PC-9 (cell line): ENCODE results near the gene C2orf49.

Source experiments
- EZH2 ChIP-seq: fragments of 200-600 bp; sonication (generic); IDR thresholded peaks from 2 replicates; pipeline ENCODE4 v1.8.0; 2017; ENCODE audit warnings: antibody characterized with exemption, low read depth
- TF ChIP-seq, protein P1 (sequence below): fragments of 200-600 bp; sonication (generic); conservative IDR thresholded peaks from 2 replicates; pipeline ENCODE4 v1.6.1; 2017; ENCODE audit warnings: mixed run types, antibody characterized with exemption, mild to moderate bottlenecking, moderate library complexity

DNA sequence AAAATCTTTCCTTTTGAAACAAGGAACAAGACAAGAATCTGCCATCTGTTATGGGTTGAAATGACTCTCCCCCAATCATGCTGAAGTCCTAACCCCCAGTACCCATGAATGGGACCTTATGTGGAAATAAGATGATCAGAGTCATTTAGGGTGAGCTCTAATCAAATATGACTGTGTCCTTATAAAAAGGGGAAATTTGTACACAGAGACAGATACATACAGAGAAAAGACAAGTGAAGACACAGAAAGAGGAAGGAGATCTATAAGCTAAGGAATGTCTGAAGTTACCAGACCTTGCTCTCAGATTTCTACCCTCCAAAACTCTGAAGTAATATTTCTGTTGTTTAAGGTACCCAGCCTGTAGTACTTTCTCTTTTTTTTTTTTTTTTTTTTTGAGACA, 23.5 kb upstream of the C2orf49 start:
- TF ChIP-seq, protein P1, sequence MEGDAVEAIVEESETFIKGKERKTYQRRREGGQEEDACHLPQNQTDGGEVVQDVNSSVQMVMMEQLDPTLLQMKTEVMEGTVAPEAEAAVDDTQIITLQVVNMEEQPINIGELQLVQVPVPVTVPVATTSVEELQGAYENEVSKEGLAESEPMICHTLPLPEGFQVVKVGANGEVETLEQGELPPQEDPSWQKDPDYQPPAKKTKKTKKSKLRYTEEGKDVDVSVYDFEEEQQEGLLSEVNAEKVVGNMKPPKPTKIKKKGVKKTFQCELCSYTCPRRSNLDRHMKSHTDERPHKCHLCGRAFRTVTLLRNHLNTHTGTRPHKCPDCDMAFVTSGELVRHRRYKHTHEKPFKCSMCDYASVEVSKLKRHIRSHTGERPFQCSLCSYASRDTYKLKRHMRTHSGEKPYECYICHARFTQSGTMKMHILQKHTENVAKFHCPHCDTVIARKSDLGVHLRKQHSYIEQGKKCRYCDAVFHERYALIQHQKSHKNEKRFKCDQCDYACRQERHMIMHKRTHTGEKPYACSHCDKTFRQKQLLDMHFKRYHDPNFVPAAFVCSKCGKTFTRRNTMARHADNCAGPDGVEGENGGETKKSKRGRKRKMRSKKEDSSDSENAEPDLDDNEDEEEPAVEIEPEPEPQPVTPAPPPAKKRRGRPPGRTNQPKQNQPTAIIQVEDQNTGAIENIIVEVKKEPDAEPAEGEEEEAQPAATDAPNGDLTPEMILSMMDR, result no peak
- TF ChIP-seq EZH2, result no peak
